Measurements from ENCODE around the gene TMEM41B. TPM values are rescaled to one million over a fixed set of nuclear protein-coding genes. Genes with fewer than 3 reads are reported as not detected.
A peak's percentile ranks its signal among the peaks of the same experiment; 100 is the strongest.
"Not testable (repeated sequence)": the region's sequence is repeated elsewhere in the genome, so short reads cannot be mapped to it uniquely, and the experiment has no call there.

TMEM41B gene
- total RNA-seq, 1 donor from 2014 or later: 57.4 TPM

DNA sequence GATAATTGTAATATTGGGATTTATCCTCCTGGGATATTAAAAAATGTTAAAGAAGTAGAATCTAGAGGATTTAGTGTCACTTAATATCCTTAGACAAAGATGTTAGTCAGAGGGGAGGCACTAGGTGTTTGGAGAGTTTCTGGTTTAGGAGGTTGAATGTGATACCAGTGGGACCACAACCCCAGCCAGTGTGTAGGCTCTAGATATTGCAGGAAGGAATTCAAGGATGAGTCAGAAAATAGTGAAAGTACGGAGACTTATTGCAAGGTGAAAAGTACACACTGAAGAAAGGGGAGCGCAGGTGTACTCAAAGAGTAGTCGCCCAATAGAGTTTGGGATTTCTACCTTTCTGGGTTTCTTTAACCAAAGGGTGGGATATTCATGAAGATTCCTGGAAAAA, 5.7 kb upstream of the TMEM41B start:
- TF ChIP-seq, protein P1, sequence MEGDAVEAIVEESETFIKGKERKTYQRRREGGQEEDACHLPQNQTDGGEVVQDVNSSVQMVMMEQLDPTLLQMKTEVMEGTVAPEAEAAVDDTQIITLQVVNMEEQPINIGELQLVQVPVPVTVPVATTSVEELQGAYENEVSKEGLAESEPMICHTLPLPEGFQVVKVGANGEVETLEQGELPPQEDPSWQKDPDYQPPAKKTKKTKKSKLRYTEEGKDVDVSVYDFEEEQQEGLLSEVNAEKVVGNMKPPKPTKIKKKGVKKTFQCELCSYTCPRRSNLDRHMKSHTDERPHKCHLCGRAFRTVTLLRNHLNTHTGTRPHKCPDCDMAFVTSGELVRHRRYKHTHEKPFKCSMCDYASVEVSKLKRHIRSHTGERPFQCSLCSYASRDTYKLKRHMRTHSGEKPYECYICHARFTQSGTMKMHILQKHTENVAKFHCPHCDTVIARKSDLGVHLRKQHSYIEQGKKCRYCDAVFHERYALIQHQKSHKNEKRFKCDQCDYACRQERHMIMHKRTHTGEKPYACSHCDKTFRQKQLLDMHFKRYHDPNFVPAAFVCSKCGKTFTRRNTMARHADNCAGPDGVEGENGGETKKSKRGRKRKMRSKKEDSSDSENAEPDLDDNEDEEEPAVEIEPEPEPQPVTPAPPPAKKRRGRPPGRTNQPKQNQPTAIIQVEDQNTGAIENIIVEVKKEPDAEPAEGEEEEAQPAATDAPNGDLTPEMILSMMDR (IDR thresholded peaks at IDR 0.05; ENCODE audit: insufficient read depth, low read length, poor library complexity, severe bottlenecking): no peak
- Histone ChIP-seq H3K4me3 (ENCODE audit: low read depth, low read length) (no peak overlapping the region), H3K27me3 (ENCODE audit: control insufficient read depth, insufficient read depth, low read length) (no peaks in the 10 kb centered on the region), H3K36me3 (ENCODE audit: control insufficient read depth, insufficient read depth, low read length) (no peaks in the 10 kb centered on the region)
- DNase-seq (ENCODE audit: low read depth): no peak

- not testable (repeated sequence) for H3K4me3 ChIP-seq (ENCODE audit: low read depth, low read length); H3K36me3 ChIP-seq (ENCODE audit: control insufficient read depth, insufficient read depth, low read length); H3K27me3 ChIP-seq (ENCODE audit: control insufficient read depth, insufficient read depth, low read length); DNase-seq (ENCODE audit: low read depth)
These were observed 5.1 kb upstream of the TMEM41B start for GRCh38 chr11:9319377-9320001.

DNA sequence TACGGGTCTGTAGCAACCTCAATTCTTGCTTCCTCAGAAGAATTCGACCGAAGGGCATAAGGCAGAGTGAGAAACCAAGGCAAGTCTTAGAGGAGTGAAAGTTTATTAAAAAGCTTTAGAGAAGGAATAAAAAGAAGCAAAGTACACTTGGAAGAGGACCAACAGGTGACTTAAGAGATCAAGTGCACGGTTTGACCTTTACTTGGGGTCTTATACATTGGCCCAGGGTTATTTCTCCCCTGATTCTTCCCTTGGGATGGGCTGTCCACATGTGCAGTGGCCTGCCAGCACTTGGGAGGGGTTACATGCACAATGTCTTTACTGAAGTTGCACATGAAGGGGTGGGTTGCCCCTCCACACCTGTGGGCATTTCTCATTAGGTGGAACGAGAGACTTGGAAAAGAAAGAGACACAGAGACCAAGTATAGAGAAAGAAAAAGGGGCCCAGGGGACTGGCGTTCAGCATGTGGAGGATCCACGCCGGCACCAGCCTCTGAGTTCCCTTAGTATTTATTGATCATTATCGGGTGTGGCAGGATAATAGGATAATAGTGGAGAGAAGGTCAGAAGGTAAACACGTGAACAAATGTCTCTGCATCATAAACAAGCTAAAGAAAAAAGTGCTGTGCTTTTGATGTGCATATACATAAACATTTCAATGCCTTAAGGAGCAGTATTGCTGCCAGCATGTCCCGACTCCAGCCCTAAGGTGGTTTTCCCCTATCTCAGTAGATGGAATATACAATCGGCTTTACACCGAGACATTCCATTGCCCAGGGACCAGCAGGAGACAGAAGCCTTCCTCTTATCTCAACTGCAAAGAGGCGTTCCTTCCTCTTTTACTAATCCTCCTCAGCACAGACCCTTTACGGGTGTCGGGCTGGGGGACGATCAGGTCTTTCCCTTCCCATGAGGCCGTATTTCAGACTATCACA, 4.3 kb upstream of the TMEM41B start:
- H3K4me3 ChIP-seq (ENCODE audit: low read depth, low read length); H3K36me3 ChIP-seq (ENCODE audit: control insufficient read depth, insufficient read depth, low read length); DNase-seq (ENCODE audit: low read depth); H3K27me3 ChIP-seq (ENCODE audit: control insufficient read depth, insufficient read depth, low read length): not testable (repeated sequence)

DNA sequence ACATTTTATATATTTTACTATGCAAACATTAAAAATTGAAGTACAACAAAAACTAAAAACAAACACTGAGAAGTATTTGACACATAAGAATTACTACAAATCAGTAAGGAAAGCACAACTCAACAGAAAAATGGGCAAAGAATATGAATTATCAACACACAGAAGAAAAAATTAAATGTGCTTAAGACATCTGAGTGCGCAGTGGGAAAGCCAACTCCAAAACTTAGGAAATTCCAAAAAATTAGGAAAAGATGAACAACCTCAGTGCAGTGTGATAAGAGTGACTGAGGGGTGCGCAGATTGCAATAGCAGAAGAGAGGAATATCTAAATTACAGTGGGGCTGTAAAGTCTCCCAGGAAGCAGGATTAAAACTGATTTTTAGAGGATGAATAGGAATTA, 1.9 kb upstream of the TMEM41B start:
- Histone ChIP-seq H3K4me3 (ENCODE audit: low read depth, low read length) (no peak overlapping the region), H3K36me3 (ENCODE audit: control insufficient read depth, insufficient read depth, low read length) (no peaks in the 10 kb centered on the region), H3K27me3 (ENCODE audit: control insufficient read depth, insufficient read depth, low read length) (no peaks in the 10 kb centered on the region)
- TF ChIP-seq, protein P1 (IDR thresholded peaks at IDR 0.05; ENCODE audit: insufficient read depth, low read length, poor library complexity, severe bottlenecking): no peak
- DNase-seq (ENCODE audit: low read depth): no peak

- TF ChIP-seq, protein P1 (IDR thresholded peaks at IDR 0.05; ENCODE audit: insufficient read depth, low read length, poor library complexity, severe bottlenecking): no peak
- Histone ChIP-seq H3K27me3 (ENCODE audit: control insufficient read depth, insufficient read depth, low read length) (no peaks in the 10 kb centered on the region), H3K4me3 (ENCODE audit: low read depth, low read length) (peak overlapping the region; percentile 97), H3K36me3 (ENCODE audit: control insufficient read depth, insufficient read depth, low read length) (no peaks in the 10 kb centered on the region)
- DNase-seq (ENCODE audit: low read depth): no peak
These were observed 790 bp upstream of the TMEM41B start for GRCh38 chr11:9315078-9315688.

GRCh38 chr11:9313648-9314290, 624 bp downstream of the TMEM41B start:
- no peak for DNase-seq (ENCODE audit: low read depth)
- peak overlapping the region; percentile 97 for H3K4me3 ChIP-seq (ENCODE audit: low read depth, low read length)
- H3K27me3 ChIP-seq (ENCODE audit: control insufficient read depth, insufficient read depth, low read length): no peaks in the 10 kb centered on the region
- H3K36me3 ChIP-seq (ENCODE audit: control insufficient read depth, insufficient read depth, low read length): no peaks in the 10 kb centered on the region
- TF ChIP-seq, protein P1 (IDR thresholded peaks at IDR 0.05; ENCODE audit: insufficient read depth, low read length, poor library complexity, severe bottlenecking): no peak
